GM12878 (cell line): Measurements from ENCODE around the gene ZNF775. TPM values are rescaled to one million over a fixed set of nuclear protein-coding genes. Genes with fewer than 3 reads are reported as not detected.

ENCODE experiments used
- BACH1 ChIP-seq: fragments of 450-650 bp; IDR thresholded peaks from 2 replicates; pipeline ENCODE4 v1.6.1; 2017; ENCODE audit warnings: mild to moderate bottlenecking, borderline replicate concordance
- BHLHE40 ChIP-seq, 2 experiments: fragments of 450-650 bp in 1 of 2; IDR thresholded peaks; 2 replicates each; pipeline ENCODE4 v1.6.1; 2011 to 2017; ENCODE audit warnings: low read depth in 2 of 2, borderline replicate concordance in 1 of 2, improper control_type of control experiment in 1 of 2, low read length in 1 of 2, mild to moderate bottlenecking in 1 of 2
- CHD4 ChIP-seq: fragments of 200-600 bp; sonication (generic); IDR thresholded peaks from 2 replicates; pipeline ENCODE4 v1.6.1; 2016; ENCODE audit warnings: mild to moderate bottlenecking
- CREB1 ChIP-seq: IDR thresholded peaks from 2 replicates; pipeline ENCODE4 v1.6.1; 2012; ENCODE audit warnings: low read depth, mild to moderate bottlenecking, inconsistent platforms
- CREM ChIP-seq: IDR thresholded peaks from 2 replicates; pipeline ENCODE4 v1.6.1; 2014; ENCODE audit warnings: antibody characterized with exemption, low read depth
- E4F1 ChIP-seq: fragments of 450-650 bp; IDR thresholded peaks from 2 replicates; pipeline ENCODE4 v1.6.1; 2018; ENCODE audit warnings: borderline replicate concordance, mild to moderate bottlenecking; ENCODE audit not compliant: partially characterized antibody
- FOXM1 ChIP-seq: IDR thresholded peaks from 2 replicates; pipeline ENCODE4 v1.6.1; 2012; ENCODE audit warnings: low read depth, mild to moderate bottlenecking, inconsistent platforms, low read length, moderate library complexity
- HDGF ChIP-seq: fragments of 450-650 bp; IDR thresholded peaks from 2 replicates; pipeline ENCODE4 v1.6.1; 2016; ENCODE audit warnings: antibody characterized with exemption
- IKZF1 ChIP-seq: fragments of 450-650 bp; conservative IDR thresholded peaks from 2 replicates; pipeline ENCODE4 v1.6.1; 2017; ENCODE audit warnings: antibody characterized with exemption, mild to moderate bottlenecking
- JUNB ChIP-seq: IDR thresholded peaks from 2 replicates; pipeline ENCODE4 v1.6.1; 2016; ENCODE audit warnings: antibody characterized with exemption, mild to moderate bottlenecking
- NFIC ChIP-seq: IDR thresholded peaks from 2 replicates; pipeline ENCODE4 v1.6.1; 2012; ENCODE audit warnings: low read depth, mild to moderate bottlenecking, inconsistent platforms, low read length, moderate library complexity
- NFYB ChIP-seq: IDR thresholded peaks from 2 replicates; pipeline ENCODE4 v1.6.1; 2011; ENCODE audit warnings: low read depth, mild to moderate bottlenecking, low read length, improper control_type of control experiment, moderate library complexity; ENCODE audit not compliant: insufficient read depth
- NR2F1 ChIP-seq: fragments of 450-650 bp; conservative IDR thresholded peaks from 2 replicates; pipeline ENCODE4 v1.6.1; 2017; ENCODE audit warnings: mild to moderate bottlenecking
- RUNX3 ChIP-seq: IDR thresholded peaks from 2 replicates; pipeline ENCODE4 v1.6.1; 2012; ENCODE audit warnings: low read length, inconsistent platforms
- SREBF2 ChIP-seq: IDR thresholded peaks from 2 replicates; pipeline ENCODE4 v1.6.1; 2012; ENCODE audit warnings: mild to moderate bottlenecking, low read length
- SUZ12 ChIP-seq: fragments of 200-600 bp; sonication (generic); IDR thresholded peaks from one replicate; pipeline ENCODE4 v1.6.1; 2018; ENCODE audit warnings: antibody characterized with exemption, mild to moderate bottlenecking; ENCODE audit not compliant: unreplicated experiment
- TARDBP ChIP-seq: IDR thresholded peaks from 2 replicates; pipeline ENCODE4 v1.6.1; 2016; ENCODE audit warnings: borderline replicate concordance
- TCF3 ChIP-seq: IDR thresholded peaks from 2 replicates; pipeline ENCODE4 v1.6.1; 2012; ENCODE audit warnings: low read depth, mild to moderate bottlenecking, low read length, borderline replicate concordance; ENCODE audit not compliant: insufficient read depth
- YBX1 ChIP-seq: fragments of 450-650 bp; IDR thresholded peaks from 2 replicates; pipeline ENCODE4 v1.6.1; 2016; ENCODE audit warnings: antibody characterized with exemption
- ZNF274 ChIP-seq: IDR thresholded peaks from one replicate; pipeline ENCODE4 v1.8.0; 2011; ENCODE audit not compliant: insufficient read length, insufficient read depth
- polyA plus RNA-seq, 11 experiments: library from polyadenylated mRNA; depleted of rRNA in 4 of 11; unstranded in 6 of 11; stranded (reverse) in 5 of 11; fragments of >200 nt; fragmentation: Nextera tagmentation in 4 of 11; fragmentation: Illumina TruSeq in 1 of 11; extraction: Ambion mirVana in 4 of 11; extraction: Trizol in 1 of 11; gene quantifications; 1 replicate in 1 of 11; 2 replicates in 10 of 11; pipeline versions ENCODE4 v1.2.1 to v1.2.3, GENCODE V29; 2011 to 2016; ENCODE audit warnings: inconsistent platforms in 2 of 11, missing spikeins in 2 of 11, low read depth in 1 of 11
- total RNA-seq, 4 experiments: library from RNA; depleted of rRNA in 3 of 4; stranded (reverse); fragments of >200 nt in 3 of 4; fragmentation: Illumina TruSeq in 1 of 4; extraction: Trizol in 1 of 4; gene quantifications; 2 replicates each; pipeline versions ENCODE4 v1.2.1 to v1.2.3, GENCODE V29; 2013 to 2021
- TF ChIP-seq, protein P1 (sequence below): fragments of 450-650 bp; IDR thresholded peaks from 2 replicates; pipeline ENCODE4 v1.6.1; 2017; ENCODE audit warnings: low read depth, mild to moderate bottlenecking, moderate library complexity

Gene ZNF775
- total and polyA plus RNA-seq, 10 of the 15 experiments (the other 5 are each of a cell fraction or from before 2014, with no cell fraction given) = 0.05 to 14.3 (median 2.1) TPM

GRCh38 chr7:150428671-150429451 lies 49.7 kb downstream of the ZNF775 start (continued):
- no peak for TF ChIP-seq CHD4
- TF ChIP-seq TARDBP = no peak
- peak; percentile 61 for TF ChIP-seq IKZF1
- TF ChIP-seq CREB1 = no peak
- TF ChIP-seq HDGF = no peak
- TF ChIP-seq JUNB = no peak
- TF ChIP-seq TCF3 = peak; percentile 67; the same call in 1 of the 2 replicates
- TF ChIP-seq FOXM1 = no peak
- TF ChIP-seq BACH1 = no peak
- no peak for TF ChIP-seq ZNF274
- no peak for TF ChIP-seq YBX1
- no peak for TF ChIP-seq CREM
- no peak for TF ChIP-seq NR2F1
- no peak for TF ChIP-seq NFIC
- TF ChIP-seq SREBF2 = no peak
- TF ChIP-seq RUNX3 = peak; percentile 38; the same call in 1 of the 2 replicates
- no peak for TF ChIP-seq SUZ12
- TF ChIP-seq, protein P1, sequence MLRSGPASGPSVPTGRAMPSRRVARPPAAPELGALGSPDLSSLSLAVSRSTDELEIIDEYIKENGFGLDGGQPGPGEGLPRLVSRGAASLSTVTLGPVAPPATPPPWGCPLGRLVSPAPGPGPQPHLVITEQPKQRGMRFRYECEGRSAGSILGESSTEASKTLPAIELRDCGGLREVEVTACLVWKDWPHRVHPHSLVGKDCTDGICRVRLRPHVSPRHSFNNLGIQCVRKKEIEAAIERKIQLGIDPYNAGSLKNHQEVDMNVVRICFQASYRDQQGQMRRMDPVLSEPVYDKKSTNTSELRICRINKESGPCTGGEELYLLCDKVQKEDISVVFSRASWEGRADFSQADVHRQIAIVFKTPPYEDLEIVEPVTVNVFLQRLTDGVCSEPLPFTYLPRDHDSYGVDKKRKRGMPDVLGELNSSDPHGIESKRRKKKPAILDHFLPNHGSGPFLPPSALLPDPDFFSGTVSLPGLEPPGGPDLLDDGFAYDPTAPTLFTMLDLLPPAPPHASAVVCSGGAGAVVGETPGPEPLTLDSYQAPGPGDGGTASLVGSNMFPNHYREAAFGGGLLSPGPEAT = peak; percentile 71; the same call in 1 of the 2 replicates
- peak; percentile 23 to 74; a peak in 1 of 4 replicates for TF ChIP-seq BHLHE40 (IDR thresholded peaks at IDR 0.05; ENCODE audit: borderline replicate concordance in 1 of 2, low read depth in 2 of 2, low read length in 1 of 2)
- TF ChIP-seq NFYB = no peak
- no peak for TF ChIP-seq E4F1
